Measurements from ENCODE around the gene ADARB2. TPM values are rescaled to one million over a fixed set of nuclear protein-coding genes. Genes with fewer than 3 reads are reported as not detected.

The ADARB2 gene
- total and polyA plus RNA-seq, 2 experiments from 2014 or later = not detected

GRCh38 chr10:1634239-1634638 is 103.1 kb downstream of the ADARB2 start:
- H3K36me3 ChIP-seq (ENCODE audit: low read depth) = no peaks in the 10 kb centered on the region
- no peaks in the 10 kb centered on the region for H3K27me3 ChIP-seq (replicated peaks; ENCODE audit: insufficient read depth)
- no peak overlapping the region for H3K4me3 ChIP-seq
- H3K9ac ChIP-seq = no peak overlapping the region
- no peaks in the 10 kb centered on the region for H3F3A ChIP-seq (ENCODE audit: insufficient read depth)
- H3K4me2 ChIP-seq (ENCODE audit: unreplicated experiment) = no peak overlapping the region
- H3K9me3 ChIP-seq (ENCODE audit: low read depth) = no peaks in the 10 kb centered on the region
- in situ Hi-C loops (cut with MboI) = no loop called here
- no peaks in the 10 kb centered on the region for H3K4me1 ChIP-seq (ENCODE audit: insufficient read depth)
- no peaks in the 10 kb centered on the region for H4K20me1 ChIP-seq (ENCODE audit: insufficient read depth)
- no peak overlapping the region for H3K27ac ChIP-seq
- no peak overlapping the region for H2AFZ ChIP-seq
- DNase-seq = no peak
- TF ChIP-seq EZH2phosphoT487 (IDR thresholded peaks at IDR 0.05; ENCODE audit: insufficient read depth, low read depth) (no peak), EZH2 (IDR thresholded peaks at IDR 0.05; ENCODE audit: insufficient read depth, poor library complexity, severe bottlenecking) (no peak)
- 14 to 23% methylated on average over 5 of the region's 5 CpGs for WGBS, 2 experiments (ENCODE audit: low coverage in 1 of 2, low lambda C conversion rate in 2 of 2, missing lambda C conversion rate in 2 of 2)
- H3K9me2 ChIP-seq (ENCODE audit: insufficient read depth) = no peaks in the 10 kb centered on the region
- no peaks in the 10 kb centered on the region for H3K79me2 ChIP-seq (ENCODE audit: insufficient read depth)

- Histone ChIP-seq H3K27me3 (replicated peaks; ENCODE audit: insufficient read depth) (no peaks in the 10 kb centered on the region), H3K79me2 (ENCODE audit: insufficient read depth) (no peaks in the 10 kb centered on the region), H3K9me3 (ENCODE audit: low read depth) (no peaks in the 10 kb centered on the region), H3K4me3 (no peak overlapping the region), H3K4me2 (ENCODE audit: unreplicated experiment) (no peak overlapping the region), H3F3A (ENCODE audit: insufficient read depth) (no peaks in the 10 kb centered on the region), H3K9me2 (ENCODE audit: insufficient read depth) (no peaks in the 10 kb centered on the region), H2AFZ (no peak overlapping the region), H3K9ac (no peak overlapping the region), H3K36me3 (ENCODE audit: low read depth) (no peaks in the 10 kb centered on the region), H3K27ac (no peak overlapping the region), H4K20me1 (ENCODE audit: insufficient read depth) (no peaks in the 10 kb centered on the region), H3K4me1 (ENCODE audit: insufficient read depth) (no peaks in the 10 kb centered on the region)
- WGBS, 2 experiments (ENCODE audit: low coverage in 1 of 2, low lambda C conversion rate in 2 of 2, missing lambda C conversion rate in 2 of 2) = 15 to 16% methylated on average over 13 of the region's 13 CpGs
- no peak for TF ChIP-seq EZH2phosphoT487 (IDR thresholded peaks at IDR 0.05; ENCODE audit: insufficient read depth, low read depth)
- TF ChIP-seq EZH2 (IDR thresholded peaks at IDR 0.05; ENCODE audit: insufficient read depth, poor library complexity, severe bottlenecking) = no peak
- no peak for DNase-seq
- in situ Hi-C loops (cut with MboI) = no loop called here
Measured at GRCh38 chr10:1633783-1634182, 103.5 kb downstream of the ADARB2 start.

DNA sequence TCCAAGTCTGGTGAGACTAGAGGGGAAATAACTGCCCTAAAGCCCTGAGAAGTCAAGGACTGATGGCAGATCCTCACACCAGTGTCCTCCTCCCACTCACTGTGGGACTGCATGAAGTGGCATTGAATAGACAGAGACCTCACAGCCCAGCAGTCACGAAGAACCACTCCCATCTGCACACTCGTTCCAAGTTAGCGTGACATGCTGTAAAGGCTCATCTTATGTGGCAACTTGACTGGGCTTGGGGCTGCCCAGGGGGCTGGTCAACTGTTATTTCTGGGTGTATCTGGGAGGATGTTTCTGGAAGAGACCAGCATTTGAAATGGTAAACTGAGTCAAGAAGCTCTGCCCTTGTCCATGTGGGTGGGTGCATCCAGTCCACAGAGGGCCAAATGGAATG is 104.7 kb downstream of the ADARB2 start:
- TF ChIP-seq EZH2 (IDR thresholded peaks at IDR 0.05; ENCODE audit: insufficient read depth, poor library complexity, severe bottlenecking) = no peak
- no peak for TF ChIP-seq EZH2phosphoT487 (IDR thresholded peaks at IDR 0.05; ENCODE audit: insufficient read depth, low read depth)
- Histone ChIP-seq H3K4me2 (ENCODE audit: unreplicated experiment) (no peak overlapping the region), H3K27me3 (replicated peaks; ENCODE audit: insufficient read depth) (no peaks in the 10 kb centered on the region), H2AFZ (no peak overlapping the region), H4K20me1 (ENCODE audit: insufficient read depth) (no peaks in the 10 kb centered on the region), H3K79me2 (ENCODE audit: insufficient read depth) (no peaks in the 10 kb centered on the region), H3F3A (ENCODE audit: insufficient read depth) (no peaks in the 10 kb centered on the region), H3K9me2 (ENCODE audit: insufficient read depth) (no peaks in the 10 kb centered on the region), H3K36me3 (ENCODE audit: low read depth) (no peaks in the 10 kb centered on the region), H3K27ac (no peak overlapping the region), H3K9ac (no peak overlapping the region), H3K4me3 (no peak overlapping the region), H3K9me3 (ENCODE audit: low read depth) (no peaks in the 10 kb centered on the region), H3K4me1 (ENCODE audit: insufficient read depth) (no peaks in the 10 kb centered on the region)
- in situ Hi-C loops (cut with MboI) = no loop called here
- WGBS, 2 experiments (ENCODE audit: low coverage in 1 of 2, low lambda C conversion rate in 2 of 2, missing lambda C conversion rate in 2 of 2) = 35 to 39% methylated on average over 3 of the region's 3 CpGs
- no peak for DNase-seq

DNA sequence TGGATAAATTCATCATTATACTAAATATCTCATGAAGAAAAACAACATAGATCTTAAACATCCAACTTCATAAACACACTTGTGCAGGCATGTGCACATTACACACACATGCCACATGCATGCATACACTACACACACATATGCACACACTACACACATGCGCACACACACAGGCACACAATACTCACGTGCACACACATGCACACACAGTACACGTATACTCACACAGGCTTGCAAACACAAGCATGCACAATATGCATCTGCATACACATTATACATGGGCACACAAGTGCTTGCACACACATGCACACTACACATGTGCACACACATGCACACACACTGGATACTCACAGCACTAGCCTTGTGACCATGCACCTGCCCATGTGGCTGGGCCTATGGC is 105.2 kb downstream of the ADARB2 start:
- H2AFZ ChIP-seq = no peak overlapping the region
- no peaks in the 10 kb centered on the region for H3K4me1 ChIP-seq (ENCODE audit: insufficient read depth)
- no peaks in the 10 kb centered on the region for H3F3A ChIP-seq (ENCODE audit: insufficient read depth)
- H3K4me3 ChIP-seq = no peak overlapping the region
- TF ChIP-seq EZH2 (IDR thresholded peaks at IDR 0.05; ENCODE audit: insufficient read depth, poor library complexity, severe bottlenecking) = no peak
- TF ChIP-seq EZH2phosphoT487 (IDR thresholded peaks at IDR 0.05; ENCODE audit: insufficient read depth, low read depth) = no peak
- in situ Hi-C loops (cut with MboI) = no loop called here
- H3K9me2 ChIP-seq (ENCODE audit: insufficient read depth) = no peaks in the 10 kb centered on the region
- H3K27ac ChIP-seq = no peak overlapping the region
- no peaks in the 10 kb centered on the region for H4K20me1 ChIP-seq (ENCODE audit: insufficient read depth)
- no peak overlapping the region for H3K4me2 ChIP-seq (ENCODE audit: unreplicated experiment)
- H3K79me2 ChIP-seq (ENCODE audit: insufficient read depth) = no peaks in the 10 kb centered on the region
- 32 to 42% methylated on average over 3 of the region's 3 CpGs for WGBS, 2 experiments (ENCODE audit: low coverage in 1 of 2, low lambda C conversion rate in 2 of 2, missing lambda C conversion rate in 2 of 2)
- no peaks in the 10 kb centered on the region for H3K27me3 ChIP-seq (replicated peaks; ENCODE audit: insufficient read depth)
- H3K9me3 ChIP-seq (ENCODE audit: low read depth) = no peaks in the 10 kb centered on the region
- DNase-seq = no peak
- H3K36me3 ChIP-seq (ENCODE audit: low read depth) = no peaks in the 10 kb centered on the region
- H3K9ac ChIP-seq = no peak overlapping the region

GRCh38 chr10:1631282-1631681 is 106.0 kb downstream of the ADARB2 start:
- H3K36me3 ChIP-seq (ENCODE audit: low read depth) = no peaks in the 10 kb centered on the region
- H3K4me2 ChIP-seq (ENCODE audit: unreplicated experiment) = no peak overlapping the region
- no peak overlapping the region for H3K4me3 ChIP-seq
- H2AFZ ChIP-seq = no peak overlapping the region
- no peaks in the 10 kb centered on the region for H3K4me1 ChIP-seq (ENCODE audit: insufficient read depth)
- no peaks in the 10 kb centered on the region for H3K27me3 ChIP-seq (replicated peaks; ENCODE audit: insufficient read depth)
- TF ChIP-seq EZH2 (IDR thresholded peaks at IDR 0.05; ENCODE audit: insufficient read depth, poor library complexity, severe bottlenecking) = no peak
- TF ChIP-seq EZH2phosphoT487 (IDR thresholded peaks at IDR 0.05; ENCODE audit: insufficient read depth, low read depth) = no peak
- H3F3A ChIP-seq (ENCODE audit: insufficient read depth) = no peaks in the 10 kb centered on the region
- WGBS, 2 experiments (ENCODE audit: low coverage in 1 of 2, low lambda C conversion rate in 2 of 2, missing lambda C conversion rate in 2 of 2) = 24 to 34% methylated on average over 13 of the region's 13 CpGs
- H3K27ac ChIP-seq = no peak overlapping the region
- no peak for DNase-seq
- no peaks in the 10 kb centered on the region for H3K79me2 ChIP-seq (ENCODE audit: insufficient read depth)
- no peak overlapping the region for H3K9ac ChIP-seq
- in situ Hi-C loops (cut with MboI) = no loop called here
- H3K9me3 ChIP-seq (ENCODE audit: low read depth) = no peaks in the 10 kb centered on the region
- H3K9me2 ChIP-seq (ENCODE audit: insufficient read depth) = no peaks in the 10 kb centered on the region
- H4K20me1 ChIP-seq (ENCODE audit: insufficient read depth) = no peaks in the 10 kb centered on the region
